ENCODE measurements around the gene CCDC3.

CCDC3 gene

DNA sequence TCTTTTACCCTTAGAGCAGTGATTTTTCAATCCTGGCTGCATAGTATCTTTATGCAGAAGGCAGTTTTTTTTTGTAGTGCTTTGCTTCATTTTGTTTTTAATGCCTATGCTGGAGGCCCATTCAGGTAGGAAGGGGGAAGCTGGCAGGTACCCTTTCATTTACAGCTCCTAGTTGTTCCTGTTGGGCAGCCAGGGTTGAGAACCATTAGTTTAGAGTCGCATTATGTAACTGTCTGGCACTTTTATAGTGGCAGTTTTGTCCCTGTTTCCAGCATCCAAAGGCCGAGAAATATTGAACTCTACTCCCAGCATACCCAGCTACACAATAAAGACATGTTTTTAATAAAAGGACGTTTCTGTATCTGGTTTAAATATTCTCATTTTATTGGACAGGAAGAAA, 110.6 kb downstream of the CCDC3 start:
- no peak overlapping the region for H3K9ac ChIP-seq (ENCODE audit: low read depth, low read length)

GRCh38 chr10:12888470-12888869, 113.0 kb downstream of the CCDC3 start:
- no peaks in the 10 kb centered on the region for H3K36me3 ChIP-seq (ENCODE audit: insufficient read depth, low read length)
- no peaks in the 10 kb centered on the region for H3K9me3 ChIP-seq (ENCODE audit: insufficient read depth, low read depth, low read length)
- H3K4me1 ChIP-seq (ENCODE audit: insufficient read depth, low read length) = no peaks in the 10 kb centered on the region
- H3K27me3 ChIP-seq (ENCODE audit: insufficient read depth, low read length) = no peaks in the 10 kb centered on the region
- WGBS = 78% methylated on average over 2 of the region's 2 CpGs
- no peak overlapping the region for H3K4me3 ChIP-seq (ENCODE audit: low read length)
- no peak overlapping the region for H3K9ac ChIP-seq (ENCODE audit: low read depth, low read length)
- H3K27ac ChIP-seq (ENCODE audit: low read depth, low read length) = no peak overlapping the region

More for the DNA sequence above, 110.6 kb downstream of the CCDC3 start:
- WGBS = 75% methylated on average over 3 of the region's 3 CpGs
- H3K36me3 ChIP-seq (ENCODE audit: insufficient read depth, low read length) = no peaks in the 10 kb centered on the region
- no peaks in the 10 kb centered on the region for H3K9me3 ChIP-seq (ENCODE audit: insufficient read depth, low read depth, low read length)
- H3K27ac ChIP-seq (ENCODE audit: low read depth, low read length) = no peak overlapping the region
- H3K4me3 ChIP-seq (ENCODE audit: low read length) = no peak overlapping the region
- H3K4me1 ChIP-seq (ENCODE audit: insufficient read depth, low read length) = no peaks in the 10 kb centered on the region
- no peaks in the 10 kb centered on the region for H3K27me3 ChIP-seq (ENCODE audit: insufficient read depth, low read length)

- Histone ChIP-seq H3K4me1 (ENCODE audit: insufficient read depth, low read length) (no peaks in the 10 kb centered on the region), H3K36me3 (ENCODE audit: insufficient read depth, low read length) (no peaks in the 10 kb centered on the region), H3K27me3 (ENCODE audit: insufficient read depth, low read length) (no peaks in the 10 kb centered on the region), H3K9me3 (ENCODE audit: insufficient read depth, low read depth, low read length) (no peaks in the 10 kb centered on the region), H3K4me3 (ENCODE audit: low read length) (no peak overlapping the region), H3K27ac (ENCODE audit: low read depth, low read length) (no peak overlapping the region), H3K9ac (ENCODE audit: low read depth, low read length) (no peak overlapping the region)
- WGBS = 77% methylated on average over 3 of the region's 3 CpGs
These were observed 113.7 kb downstream of the CCDC3 start for GRCh38 chr10:12887780-12888179.

- no peak overlapping the region for H3K4me3 ChIP-seq (ENCODE audit: low read length)
- no peaks in the 10 kb centered on the region for H3K9me3 ChIP-seq (ENCODE audit: insufficient read depth, low read depth, low read length)
- 79% methylated on average over 6 of the region's 6 CpGs for WGBS
- H3K4me1 ChIP-seq (ENCODE audit: insufficient read depth, low read length) = no peaks in the 10 kb centered on the region
- H3K27me3 ChIP-seq (ENCODE audit: insufficient read depth, low read length) = no peaks in the 10 kb centered on the region
- no peak overlapping the region for H3K9ac ChIP-seq (ENCODE audit: low read depth, low read length)
- no peak overlapping the region for H3K27ac ChIP-seq (ENCODE audit: low read depth, low read length)
- H3K36me3 ChIP-seq (ENCODE audit: insufficient read depth, low read length) = no peaks in the 10 kb centered on the region
These were observed 116.7 kb downstream of the CCDC3 start for GRCh38 chr10:12884851-12885250.

- Histone ChIP-seq H3K4me1 (ENCODE audit: insufficient read depth, low read length) (no peaks in the 10 kb centered on the region), H3K4me3 (ENCODE audit: low read length) (no peak overlapping the region), H3K9ac (ENCODE audit: low read depth, low read length) (no peak overlapping the region), H3K9me3 (ENCODE audit: insufficient read depth, low read depth, low read length) (no peaks in the 10 kb centered on the region), H3K27ac (ENCODE audit: low read depth, low read length) (no peak overlapping the region), H3K27me3 (ENCODE audit: insufficient read depth, low read length) (no peaks in the 10 kb centered on the region), H3K36me3 (ENCODE audit: insufficient read depth, low read length) (no peaks in the 10 kb centered on the region)
These were observed 121.1 kb downstream of the CCDC3 start for GRCh38 chr10:12880423-12880822.

GRCh38 chr10:12877150-12877549, 124.4 kb downstream of the CCDC3 start:
- H3K27ac ChIP-seq (ENCODE audit: low read depth, low read length) = no peak overlapping the region
- H3K9me3 ChIP-seq (ENCODE audit: insufficient read depth, low read depth, low read length) = no peaks in the 10 kb centered on the region
- WGBS = 86% methylated on average over 3 of the region's 3 CpGs
- no peaks in the 10 kb centered on the region for H3K36me3 ChIP-seq (ENCODE audit: insufficient read depth, low read length)
- H3K4me3 ChIP-seq (ENCODE audit: low read length) = no peak overlapping the region
- no peaks in the 10 kb centered on the region for H3K4me1 ChIP-seq (ENCODE audit: insufficient read depth, low read length)
- H3K9ac ChIP-seq (ENCODE audit: low read depth, low read length) = no peak overlapping the region
- H3K27me3 ChIP-seq (ENCODE audit: insufficient read depth, low read length) = no peaks in the 10 kb centered on the region

- Histone ChIP-seq H3K27ac (ENCODE audit: low read depth, low read length) (no peak overlapping the region), H3K9ac (ENCODE audit: low read depth, low read length) (no peak overlapping the region), H3K4me3 (ENCODE audit: low read length) (no peak overlapping the region), H3K4me1 (ENCODE audit: insufficient read depth, low read length) (no peaks in the 10 kb centered on the region), H3K9me3 (ENCODE audit: insufficient read depth, low read depth, low read length) (no peaks in the 10 kb centered on the region), H3K27me3 (ENCODE audit: insufficient read depth, low read length) (no peaks in the 10 kb centered on the region), H3K36me3 (ENCODE audit: insufficient read depth, low read length) (no peaks in the 10 kb centered on the region)
- 88% methylated on average over 5 of the region's 5 CpGs for WGBS
These were observed 125.2 kb downstream of the CCDC3 start for GRCh38 chr10:12876266-12876665.

- WGBS = 93% methylated on average over 5 of the region's 5 CpGs
- no peaks in the 10 kb centered on the region for H3K36me3 ChIP-seq (ENCODE audit: insufficient read depth, low read length)
- H3K4me3 ChIP-seq (ENCODE audit: low read length) = no peak overlapping the region
- no peaks in the 10 kb centered on the region for H3K9me3 ChIP-seq (ENCODE audit: insufficient read depth, low read depth, low read length)
- no peak overlapping the region for H3K27ac ChIP-seq (ENCODE audit: low read depth, low read length)
- H3K9ac ChIP-seq (ENCODE audit: low read depth, low read length) = no peak overlapping the region
- no peaks in the 10 kb centered on the region for H3K4me1 ChIP-seq (ENCODE audit: insufficient read depth, low read length)
- no peaks in the 10 kb centered on the region for H3K27me3 ChIP-seq (ENCODE audit: insufficient read depth, low read length)
These were observed 126.4 kb downstream of the CCDC3 start for GRCh38 chr10:12875100-12875499.

- no peaks in the 10 kb centered on the region for H3K36me3 ChIP-seq (ENCODE audit: insufficient read depth, low read length)
- no peaks in the 10 kb centered on the region for H3K27me3 ChIP-seq (ENCODE audit: insufficient read depth, low read length)
- no peak overlapping the region for H3K27ac ChIP-seq (ENCODE audit: low read depth, low read length)
- no peak overlapping the region for H3K9ac ChIP-seq (ENCODE audit: low read depth, low read length)
- no peaks in the 10 kb centered on the region for H3K9me3 ChIP-seq (ENCODE audit: insufficient read depth, low read depth, low read length)
- 94% methylated on average over 6 of the region's 6 CpGs for WGBS
- H3K4me1 ChIP-seq (ENCODE audit: insufficient read depth, low read length) = no peaks in the 10 kb centered on the region
- no peak overlapping the region for H3K4me3 ChIP-seq (ENCODE audit: low read length)
These were observed 127.0 kb downstream of the CCDC3 start for GRCh38 chr10:12874501-12874900.

GRCh38 chr10:12873172-12873571, 128.3 kb downstream of the CCDC3 start:
- Histone ChIP-seq H3K36me3 (ENCODE audit: insufficient read depth, low read length) (no peaks in the 10 kb centered on the region), H3K9ac (ENCODE audit: low read depth, low read length) (no peak overlapping the region), H3K4me3 (ENCODE audit: low read length) (no peak overlapping the region), H3K27ac (ENCODE audit: low read depth, low read length) (no peak overlapping the region), H3K9me3 (ENCODE audit: insufficient read depth, low read depth, low read length) (no peaks in the 10 kb centered on the region), H3K4me1 (ENCODE audit: insufficient read depth, low read length) (no peaks in the 10 kb centered on the region), H3K27me3 (ENCODE audit: insufficient read depth, low read length) (no peaks in the 10 kb centered on the region)
- WGBS = 94% methylated on average over 8 of the region's 8 CpGs

DNA sequence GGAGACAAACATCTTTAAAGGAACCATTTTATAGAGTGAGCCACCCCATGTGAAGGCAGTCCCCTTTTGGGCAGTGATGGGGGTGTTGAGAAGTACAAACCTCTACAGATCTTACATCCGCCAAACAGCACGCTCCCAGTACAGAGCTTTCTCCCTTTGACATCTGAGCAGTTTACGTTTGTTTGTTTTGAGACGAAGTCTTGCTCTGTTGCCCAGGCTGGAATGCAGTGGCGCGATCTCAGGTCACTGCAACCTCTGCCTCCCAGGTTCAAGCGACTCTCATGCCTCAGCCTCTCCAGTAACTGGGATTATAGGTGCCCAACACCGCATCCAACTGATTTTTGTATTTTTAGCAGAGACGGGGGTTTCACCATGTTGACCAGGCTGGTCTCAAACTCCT, 128.9 kb downstream of the CCDC3 start:
- no peak overlapping the region for H3K4me3 ChIP-seq (ENCODE audit: low read length)
- H3K9me3 ChIP-seq (ENCODE audit: insufficient read depth, low read depth, low read length) = no peaks in the 10 kb centered on the region
- H3K27ac ChIP-seq (ENCODE audit: low read depth, low read length) = no peak overlapping the region
- no peaks in the 10 kb centered on the region for H3K4me1 ChIP-seq (ENCODE audit: insufficient read depth, low read length)
- 93% methylated on average over 9 of the region's 9 CpGs for WGBS
- no peaks in the 10 kb centered on the region for H3K27me3 ChIP-seq (ENCODE audit: insufficient read depth, low read length)
- no peaks in the 10 kb centered on the region for H3K36me3 ChIP-seq (ENCODE audit: insufficient read depth, low read length)
- no peak overlapping the region for H3K9ac ChIP-seq (ENCODE audit: low read depth, low read length)

GRCh38 chr10:12869427-12869826, 132.1 kb downstream of the CCDC3 start:
- 95% methylated on average over 3 of the region's 3 CpGs for WGBS
- no peak overlapping the region for H3K27ac ChIP-seq (ENCODE audit: low read depth, low read length)
- H3K36me3 ChIP-seq (ENCODE audit: insufficient read depth, low read length) = no peaks in the 10 kb centered on the region
- H3K4me1 ChIP-seq (ENCODE audit: insufficient read depth, low read length) = no peaks in the 10 kb centered on the region
- no peaks in the 10 kb centered on the region for H3K27me3 ChIP-seq (ENCODE audit: insufficient read depth, low read length)
- no peak overlapping the region for H3K4me3 ChIP-seq (ENCODE audit: low read length)
- no peak overlapping the region for H3K9ac ChIP-seq (ENCODE audit: low read depth, low read length)
- no peaks in the 10 kb centered on the region for H3K9me3 ChIP-seq (ENCODE audit: insufficient read depth, low read depth, low read length)
